Measurements from ENCODE around the gene SDK2.

The SDK2 gene

GRCh38 chr17:73390851-73391250 is 253.4 kb downstream of the SDK2 start:
- DNase-seq (ENCODE audit: insufficient read length, low spot score): no peak
- no peak for FAIRE-seq
- TF ChIP-seq PAX5 (IDR thresholded peaks at IDR 0.05; ENCODE audit: insufficient read depth, low read length, severe bottlenecking): no peak
- no peak for TF ChIP-seq POLR2AphosphoS5 (IDR thresholded peaks at IDR 0.05; ENCODE audit: low read depth, low read length)
- TF ChIP-seq SPI1 (IDR thresholded peaks at IDR 0.05; ENCODE audit: low read depth, low read length): no peak
- no peak for TF ChIP-seq POLR2A (IDR thresholded peaks at IDR 0.05; ENCODE audit: low read depth, low read length)
- TF ChIP-seq POU2F2 (IDR thresholded peaks at IDR 0.05; ENCODE audit: low read depth, low read length): no peak
- no peak for TF ChIP-seq TAF1 (IDR thresholded peaks at IDR 0.05; ENCODE audit: low read depth, low read length)

- DNase-seq (ENCODE audit: insufficient read length, low spot score) (no peak), FAIRE-seq (no peak)
- TF ChIP-seq PAX5 (IDR thresholded peaks at IDR 0.05; ENCODE audit: insufficient read depth, low read length, severe bottlenecking) (no peak), POLR2A (IDR thresholded peaks at IDR 0.05; ENCODE audit: low read depth, low read length) (no peak), POU2F2 (IDR thresholded peaks at IDR 0.05; ENCODE audit: low read depth, low read length) (no peak), TAF1 (IDR thresholded peaks at IDR 0.05; ENCODE audit: low read depth, low read length) (no peak), POLR2AphosphoS5 (IDR thresholded peaks at IDR 0.05; ENCODE audit: low read depth, low read length) (no peak), SPI1 (IDR thresholded peaks at IDR 0.05; ENCODE audit: low read depth, low read length) (no peak)
Measured at GRCh38 chr17:73390221-73390620, 254.0 kb downstream of the SDK2 start.

- FAIRE-seq: no peak
- TF ChIP-seq POLR2AphosphoS5 (IDR thresholded peaks at IDR 0.05; ENCODE audit: low read depth, low read length) (no peak), PAX5 (IDR thresholded peaks at IDR 0.05; ENCODE audit: insufficient read depth, low read length, severe bottlenecking) (no peak), TAF1 (IDR thresholded peaks at IDR 0.05; ENCODE audit: low read depth, low read length) (no peak), SPI1 (IDR thresholded peaks at IDR 0.05; ENCODE audit: low read depth, low read length) (no peak), POLR2A (IDR thresholded peaks at IDR 0.05; ENCODE audit: low read depth, low read length) (no peak), POU2F2 (IDR thresholded peaks at IDR 0.05; ENCODE audit: low read depth, low read length) (no peak)
- no peak for DNase-seq (ENCODE audit: insufficient read length, low spot score)
Measured at GRCh38 chr17:73389411-73389810, 254.8 kb downstream of the SDK2 start.

- FAIRE-seq: no peak
- no peak for TF ChIP-seq POU2F2 (IDR thresholded peaks at IDR 0.05; ENCODE audit: low read depth, low read length)
- TF ChIP-seq POLR2AphosphoS5 (IDR thresholded peaks at IDR 0.05; ENCODE audit: low read depth, low read length): no peak
- no peak for TF ChIP-seq SPI1 (IDR thresholded peaks at IDR 0.05; ENCODE audit: low read depth, low read length)
- no peak for TF ChIP-seq POLR2A (IDR thresholded peaks at IDR 0.05; ENCODE audit: low read depth, low read length)
- TF ChIP-seq TAF1 (IDR thresholded peaks at IDR 0.05; ENCODE audit: low read depth, low read length): no peak
- no peak for TF ChIP-seq PAX5 (IDR thresholded peaks at IDR 0.05; ENCODE audit: insufficient read depth, low read length, severe bottlenecking)
Measured at GRCh38 chr17:73388578-73388905, 255.7 kb downstream of the SDK2 start.

GRCh38 chr17:73387746-73388577 is 256.3 kb downstream of the SDK2 start:
- DNase-seq (ENCODE audit: insufficient read length, low spot score): no peak
- FAIRE-seq: no peak
- TF ChIP-seq POU2F2 (IDR thresholded peaks at IDR 0.05; ENCODE audit: low read depth, low read length): no peak
- no peak for TF ChIP-seq POLR2A (IDR thresholded peaks at IDR 0.05; ENCODE audit: low read depth, low read length)
- no peak for TF ChIP-seq POLR2AphosphoS5 (IDR thresholded peaks at IDR 0.05; ENCODE audit: low read depth, low read length)
- no peak for TF ChIP-seq TAF1 (IDR thresholded peaks at IDR 0.05; ENCODE audit: low read depth, low read length)
- no peak for TF ChIP-seq SPI1 (IDR thresholded peaks at IDR 0.05; ENCODE audit: low read depth, low read length)
- TF ChIP-seq PAX5 (IDR thresholded peaks at IDR 0.05; ENCODE audit: insufficient read depth, low read length, severe bottlenecking): no peak

More at GRCh38 chr17:73388578-73388905, 255.7 kb downstream of the SDK2 start:
- DNase-seq (ENCODE audit: insufficient read length, low spot score): no peak

- DNase-seq (ENCODE audit: insufficient read length, low spot score) (no peak), FAIRE-seq (no peak)
- TF ChIP-seq PAX5 (IDR thresholded peaks at IDR 0.05; ENCODE audit: insufficient read depth, low read length, severe bottlenecking): no peak
- TF ChIP-seq POLR2A (IDR thresholded peaks at IDR 0.05; ENCODE audit: low read depth, low read length): no peak
- no peak for TF ChIP-seq TAF1 (IDR thresholded peaks at IDR 0.05; ENCODE audit: low read depth, low read length)
- TF ChIP-seq SPI1 (IDR thresholded peaks at IDR 0.05; ENCODE audit: low read depth, low read length): no peak
- TF ChIP-seq POU2F2 (IDR thresholded peaks at IDR 0.05; ENCODE audit: low read depth, low read length): no peak
- TF ChIP-seq POLR2AphosphoS5 (IDR thresholded peaks at IDR 0.05; ENCODE audit: low read depth, low read length): no peak
Measured at GRCh38 chr17:73386561-73386960, 257.7 kb downstream of the SDK2 start.

- TF ChIP-seq PAX5 (IDR thresholded peaks at IDR 0.05; ENCODE audit: insufficient read depth, low read length, severe bottlenecking): no peak
- TF ChIP-seq TAF1 (IDR thresholded peaks at IDR 0.05; ENCODE audit: low read depth, low read length): no peak
- TF ChIP-seq POU2F2 (IDR thresholded peaks at IDR 0.05; ENCODE audit: low read depth, low read length): no peak
- no peak for TF ChIP-seq POLR2A (IDR thresholded peaks at IDR 0.05; ENCODE audit: low read depth, low read length)
- TF ChIP-seq SPI1 (IDR thresholded peaks at IDR 0.05; ENCODE audit: low read depth, low read length): no peak
- no peak for TF ChIP-seq POLR2AphosphoS5 (IDR thresholded peaks at IDR 0.05; ENCODE audit: low read depth, low read length)
- no peak for FAIRE-seq
- no peak for DNase-seq (ENCODE audit: insufficient read length, low spot score)
Measured at GRCh38 chr17:73384926-73385325, 259.3 kb downstream of the SDK2 start.

GRCh38 chr17:73380439-73381106 is 263.7 kb downstream of the SDK2 start:
- FAIRE-seq (no peak), DNase-seq (ENCODE audit: insufficient read length, low spot score) (no peak)
- TF ChIP-seq PAX5 (IDR thresholded peaks at IDR 0.05; ENCODE audit: insufficient read depth, low read length, severe bottlenecking) (no peak), SPI1 (IDR thresholded peaks at IDR 0.05; ENCODE audit: low read depth, low read length) (no peak), POLR2AphosphoS5 (IDR thresholded peaks at IDR 0.05; ENCODE audit: low read depth, low read length) (no peak), POLR2A (IDR thresholded peaks at IDR 0.05; ENCODE audit: low read depth, low read length) (no peak), POU2F2 (IDR thresholded peaks at IDR 0.05; ENCODE audit: low read depth, low read length) (no peak), TAF1 (IDR thresholded peaks at IDR 0.05; ENCODE audit: low read depth, low read length) (no peak)

- TF ChIP-seq POLR2AphosphoS5 (IDR thresholded peaks at IDR 0.05; ENCODE audit: low read depth, low read length) (no peak), PAX5 (IDR thresholded peaks at IDR 0.05; ENCODE audit: insufficient read depth, low read length, severe bottlenecking) (no peak), POLR2A (IDR thresholded peaks at IDR 0.05; ENCODE audit: low read depth, low read length) (no peak), TAF1 (IDR thresholded peaks at IDR 0.05; ENCODE audit: low read depth, low read length) (no peak), POU2F2 (IDR thresholded peaks at IDR 0.05; ENCODE audit: low read depth, low read length) (no peak), SPI1 (IDR thresholded peaks at IDR 0.05; ENCODE audit: low read depth, low read length) (no peak)
- FAIRE-seq (no peak), DNase-seq (ENCODE audit: insufficient read length, low spot score) (no peak)
Measured at GRCh38 chr17:73379826-73380225, 264.4 kb downstream of the SDK2 start.
